H1 (cell line): ENCODE measurements around the gene TCF4. TPM values are rescaled to one million over a fixed set of nuclear protein-coding genes. Genes with fewer than 3 reads are reported as not detected.

Experiments
- ATF2 ChIP-seq: IDR thresholded peaks from 2 replicates; pipeline ENCODE4 v1.6.1; 2012; ENCODE audit warnings: low read length, inconsistent platforms
- polyA plus RNA-seq, 7 experiments: library from polyadenylated mRNA; depleted of rRNA in 3 of 7; stranded (reverse) in 5 of 7; unstranded in 2 of 7; fragments of >200 nt in 5 of 7; fragments of 200-250 nt in 2 of 7; gene quantifications; 1 replicate in 5 of 7; 2 replicates in 1 of 7; 4 replicates in 1 of 7; pipeline versions ENCODE4 v1.2.1 to v1.2.3, GENCODE V29; 2011 to 2013; ENCODE audit warnings: missing spikeins in 2 of 7, mixed read lengths in 2 of 7
- total RNA-seq: library from RNA; stranded (reverse); fragmentation: NEBNext Ultra II Directional; extraction: Animal tissue kit (Norgen Biotek cat#: 25700); gene quantifications from 2 replicates; pipeline ENCODE4 v1.2.1, GENCODE V29; 2021

Gene TCF4
- total and polyA plus RNA-seq, 2 of the 8 experiments (the other 6 are each of a cell fraction or from before 2014, with no cell fraction given), result 59.3 to 118 TPM

- no peak for TF ChIP-seq ATF2
Measured at GRCh38 chr18:55419132-55419946, 168.7 kb downstream of the TCF4 start (continued).
